Umbilical cord (tissue), 2 donors: ENCODE results near the gene KRT222. TPM values are rescaled to one million over a fixed set of nuclear protein-coding genes. Genes with fewer than 3 reads are reported as not detected.

Experiments
- DNase-seq: peaks from one replicate; pipeline ENCODE4 v3.0.0-alpha.2; 2015; ENCODE audit warnings: low spot score
- total RNA-seq: library from RNA; depleted of rRNA; stranded (reverse); fragments of >200 nt; gene quantifications from one replicate; pipeline ENCODE4 v1.2.3, GENCODE V29; 2014; ENCODE audit warnings: low replicate concordance; ENCODE audit not compliant: insufficient read depth

Gene KRT222
- total RNA-seq, 1 donor from 2014 or later: 3.4 TPM

DNA sequence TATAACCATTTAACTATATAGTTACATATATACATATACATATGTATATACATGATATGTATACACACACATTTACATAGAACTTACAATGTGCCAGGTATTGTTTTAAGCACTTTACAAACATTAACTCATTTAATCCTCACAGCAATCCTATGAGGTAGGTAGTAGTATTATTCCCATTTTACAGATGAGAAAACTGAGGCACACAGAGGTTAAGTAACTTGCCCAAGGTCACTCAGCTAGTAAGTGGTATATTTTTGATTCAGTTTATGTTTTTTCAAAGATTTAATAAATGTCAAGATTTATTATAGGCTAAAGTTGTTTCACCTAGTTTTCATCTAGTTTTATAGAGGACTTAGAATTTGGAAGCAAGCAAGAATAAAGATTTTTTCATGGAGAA, 6.6 kb downstream of the KRT222 start:
- no peak for DNase-seq

DNA sequence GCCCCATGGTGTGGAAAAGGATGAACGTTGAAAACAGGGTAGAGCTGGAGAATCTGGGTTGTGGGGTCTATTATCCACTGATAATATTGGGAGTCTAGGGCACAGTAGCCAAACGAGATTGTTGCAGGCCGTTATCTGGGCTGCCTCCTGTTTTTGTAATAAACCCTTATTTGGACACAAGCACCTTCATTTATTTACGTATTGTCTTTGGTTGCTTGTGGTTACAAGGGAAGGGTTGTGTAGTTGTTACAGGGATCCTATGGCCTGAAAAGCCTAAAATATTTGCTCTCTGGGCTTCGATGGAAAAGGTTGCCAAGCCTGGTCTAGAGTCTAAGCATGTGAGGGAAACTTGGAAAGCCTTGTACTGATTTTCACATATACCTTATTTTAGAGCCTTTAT, 13.0 kb downstream of the KRT222 start:
- no peak for DNase-seq

DNA sequence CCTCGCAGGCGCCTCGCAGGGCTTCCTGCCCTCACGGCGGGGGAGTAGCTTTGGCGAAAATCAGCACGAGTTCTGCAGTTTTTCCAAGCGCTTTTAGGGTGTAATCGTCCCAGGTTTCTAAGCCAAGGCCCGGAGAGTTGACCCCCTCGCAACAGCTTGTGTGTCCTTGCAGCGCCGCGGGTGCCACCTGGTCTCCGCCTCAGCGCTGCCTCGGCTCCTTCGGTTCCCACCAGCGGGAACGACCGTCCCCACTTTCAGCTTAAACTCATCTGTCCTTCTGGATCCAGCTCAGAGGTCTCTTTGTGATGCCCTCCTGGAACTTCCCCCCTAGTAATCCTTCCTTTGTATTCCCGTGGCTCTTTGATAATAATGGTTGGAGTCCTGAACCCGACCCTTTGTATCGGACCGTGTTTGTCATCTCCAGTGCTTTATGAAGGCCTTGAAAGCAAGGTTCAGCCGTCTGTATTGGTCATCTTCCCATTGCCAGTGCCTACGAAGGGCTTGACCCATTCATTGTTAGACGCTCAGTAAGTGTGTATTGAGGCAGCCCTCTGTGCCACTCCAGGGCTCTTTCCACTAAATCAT, 16.5 kb downstream of the KRT222 start:
- no peak for DNase-seq

DNA sequence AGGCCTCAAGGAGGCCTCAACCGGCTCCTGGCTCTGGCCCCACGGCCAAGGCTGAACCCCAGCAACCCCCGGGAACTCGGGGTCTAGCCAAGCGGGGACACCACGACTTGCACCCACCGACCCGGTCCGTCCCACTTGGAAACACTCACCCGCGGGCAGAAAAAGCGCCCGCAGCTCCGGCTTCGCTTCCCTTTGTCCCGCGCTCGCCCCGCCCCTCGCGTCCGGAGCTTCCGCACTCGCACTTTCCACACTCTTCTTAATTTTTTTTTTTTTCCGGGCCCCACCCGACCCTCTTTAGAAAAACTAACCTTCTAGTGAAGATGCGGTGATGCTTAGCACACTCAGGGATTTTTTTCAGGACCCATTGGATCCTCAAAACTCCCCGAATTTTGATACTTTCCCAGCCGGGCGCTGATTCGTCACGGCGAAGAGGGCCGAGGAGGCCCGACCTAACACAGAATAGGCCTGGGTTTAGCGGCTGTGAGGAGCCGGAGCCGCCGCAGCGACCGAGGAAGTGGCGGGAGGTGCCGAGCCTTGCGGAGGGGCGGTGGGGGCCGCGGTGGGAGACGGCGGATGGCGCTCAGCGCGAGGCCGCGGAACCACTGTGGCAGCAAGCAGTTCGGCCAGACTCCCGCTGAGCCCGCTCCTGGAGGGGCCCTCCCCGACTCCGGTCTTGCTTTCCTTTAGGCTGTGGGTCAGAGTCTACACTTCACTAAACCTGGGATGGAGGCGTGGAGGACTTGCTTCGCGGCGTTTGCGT, 17.2 kb downstream of the KRT222 start, which contains the start of gene SMARCE1:
SMARCE1 (minus strand) TSS at position 195 of the 760 bp plus-strand sequence. CDS start 2,016 bp downstream, outside the sequence.
- peak; percentile 83 for DNase-seq

DNA sequence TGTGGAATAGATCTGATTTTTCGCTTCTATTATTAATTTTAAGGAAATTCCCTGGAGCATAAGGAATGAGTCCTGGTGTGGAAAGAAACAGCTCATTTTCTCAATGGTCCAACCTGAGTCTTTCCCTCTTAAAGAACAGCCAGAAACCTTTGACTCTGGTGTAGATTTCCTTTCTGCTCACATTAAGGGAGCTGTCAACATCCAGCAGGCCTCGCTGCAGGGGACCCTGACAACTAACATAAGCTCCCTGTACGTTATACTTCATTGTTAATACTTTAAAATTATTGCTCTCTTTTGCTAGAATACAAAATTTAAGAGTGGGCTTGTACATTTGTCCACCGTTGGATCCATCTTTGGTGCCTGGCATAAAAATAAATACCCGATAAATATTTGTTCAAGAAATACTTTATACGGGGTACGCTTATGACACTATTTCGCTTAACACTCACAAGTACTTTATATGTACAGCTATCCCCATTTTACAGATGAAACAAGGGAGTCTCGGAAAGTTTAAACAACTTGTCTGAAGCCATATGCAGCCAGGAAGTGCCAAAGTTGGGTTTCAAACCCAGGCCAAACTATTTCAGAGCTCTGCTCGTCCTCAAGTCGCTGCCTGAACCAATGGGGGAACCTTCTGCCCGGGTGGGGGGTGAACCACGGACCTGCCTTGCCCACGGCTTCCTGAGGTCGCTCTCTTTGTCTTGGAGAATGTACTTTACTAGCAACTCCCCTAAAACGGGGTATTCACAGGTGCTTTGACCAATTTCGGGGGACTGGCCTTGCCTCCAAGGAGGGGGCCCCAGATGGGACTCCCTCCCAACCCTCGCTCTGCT, 18.0 kb downstream of the KRT222 start:
- no peak for DNase-seq

DNA sequence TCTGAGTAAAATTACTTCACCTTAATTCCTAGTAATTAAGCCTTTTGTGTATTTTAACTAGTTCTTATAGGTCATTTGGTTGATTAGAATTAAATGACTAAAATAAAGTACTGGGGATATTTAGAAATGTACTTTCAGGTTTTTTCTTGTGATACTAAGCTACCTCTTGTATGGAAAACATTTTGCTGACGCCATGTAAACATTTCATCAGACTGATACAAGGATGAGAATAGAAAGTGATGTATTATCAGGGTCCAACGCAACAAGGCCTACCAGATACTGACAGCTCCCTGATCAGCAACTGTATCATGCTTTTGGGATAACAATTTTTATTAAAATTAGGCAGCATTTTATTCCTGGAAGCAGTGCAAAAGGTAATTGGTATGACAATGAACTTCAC, 19.0 kb downstream of the KRT222 start:
- DNase-seq: no peak

DNA sequence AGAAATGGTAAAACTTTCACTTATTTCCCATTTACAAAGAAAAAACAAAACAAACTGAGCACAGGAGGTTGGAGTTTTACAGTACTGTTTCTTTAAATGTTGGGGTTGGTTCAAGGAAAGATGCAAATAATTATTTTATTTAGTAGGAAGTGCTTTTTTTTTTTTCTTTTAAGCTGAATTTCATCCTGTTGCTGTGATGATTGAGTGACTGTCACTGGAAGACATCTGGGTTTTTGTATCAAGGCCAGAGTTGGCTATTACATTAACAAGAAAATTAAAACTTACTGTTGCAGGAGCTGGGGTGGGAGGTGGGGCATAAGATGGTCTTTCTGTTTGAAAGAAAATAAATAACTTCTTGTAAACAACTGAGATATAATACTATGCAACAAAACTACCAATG, 19.7 kb downstream of the KRT222 start:
- DNase-seq: no peak

DNA sequence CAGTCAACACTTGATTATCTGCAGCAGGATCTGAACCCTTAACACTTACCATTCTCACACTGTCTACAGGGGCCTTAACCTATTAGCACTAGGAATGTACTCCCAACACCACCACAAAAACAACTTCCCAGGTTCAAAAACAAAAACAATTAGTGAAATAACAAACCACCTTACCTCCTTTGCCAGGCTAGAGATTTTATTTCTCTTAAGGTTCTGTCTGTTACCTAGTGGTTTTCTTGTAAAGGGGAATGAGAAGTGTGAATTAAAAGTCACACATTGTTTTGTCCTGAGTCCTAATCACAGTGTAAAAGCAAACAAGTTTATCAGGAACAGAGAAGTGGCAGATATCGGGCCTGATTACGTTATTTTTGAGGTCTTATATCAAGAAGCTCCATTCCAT, 27.0 kb downstream of the KRT222 start:
- no peak for DNase-seq

DNA sequence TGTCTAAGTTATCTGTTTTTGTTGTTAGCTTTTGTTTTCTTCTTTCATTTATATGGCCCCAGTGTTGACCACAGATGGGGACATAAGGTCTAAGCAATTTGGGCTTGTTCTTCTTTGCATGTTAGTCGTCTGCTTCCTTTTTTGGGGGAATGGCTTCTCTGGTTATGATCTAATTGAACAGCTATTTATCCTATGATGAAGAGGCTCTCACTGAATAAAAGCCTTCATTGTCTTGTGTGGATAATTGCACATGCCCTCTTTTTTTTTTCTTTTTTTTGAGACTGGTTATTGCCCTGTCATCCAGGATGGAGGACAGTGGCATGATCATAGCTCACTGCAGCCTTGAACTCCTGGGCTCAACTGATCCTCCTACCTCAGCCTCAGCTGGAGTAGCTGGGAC, 31.1 kb downstream of the KRT222 start:
- no peak for DNase-seq

DNA sequence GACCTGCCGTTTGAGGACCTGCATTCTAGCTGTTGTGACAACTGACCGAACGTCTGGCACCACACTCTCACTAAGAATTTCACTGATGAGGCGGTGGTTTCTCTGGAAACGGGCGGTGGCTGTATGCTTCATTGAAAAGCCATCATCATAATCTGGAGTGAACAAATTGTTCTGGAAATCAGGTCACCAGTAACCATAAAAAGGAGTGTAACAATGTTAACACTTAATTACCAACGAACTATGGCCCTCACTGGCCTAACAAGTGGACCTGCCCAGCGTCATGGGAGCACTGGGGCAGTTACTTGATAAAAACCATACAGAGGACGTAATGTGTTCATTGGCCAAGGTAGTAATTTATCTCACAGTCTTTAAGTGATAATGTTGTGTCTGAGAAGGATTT, 32.8 kb downstream of the KRT222 start:
- no peak for DNase-seq

DNA sequence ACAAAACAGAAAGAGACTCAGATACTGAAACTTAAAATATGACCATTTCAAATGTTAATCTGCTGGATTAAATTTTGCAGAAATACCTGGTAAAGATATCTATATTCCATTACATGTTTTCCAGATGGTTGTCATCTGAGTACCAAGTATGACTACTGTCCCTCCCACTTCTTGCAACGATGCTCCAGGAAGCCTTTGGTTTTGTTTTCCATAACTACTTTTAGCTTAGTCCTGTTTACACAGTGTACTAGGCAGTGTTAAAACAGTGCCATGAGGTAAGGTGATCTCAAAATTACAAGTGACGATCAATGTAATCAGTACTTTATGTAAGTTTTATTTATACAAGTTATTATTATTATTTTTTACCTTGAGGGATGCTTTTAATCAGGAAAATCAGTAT, 35.1 kb downstream of the KRT222 start:
- no peak for DNase-seq

DNA sequence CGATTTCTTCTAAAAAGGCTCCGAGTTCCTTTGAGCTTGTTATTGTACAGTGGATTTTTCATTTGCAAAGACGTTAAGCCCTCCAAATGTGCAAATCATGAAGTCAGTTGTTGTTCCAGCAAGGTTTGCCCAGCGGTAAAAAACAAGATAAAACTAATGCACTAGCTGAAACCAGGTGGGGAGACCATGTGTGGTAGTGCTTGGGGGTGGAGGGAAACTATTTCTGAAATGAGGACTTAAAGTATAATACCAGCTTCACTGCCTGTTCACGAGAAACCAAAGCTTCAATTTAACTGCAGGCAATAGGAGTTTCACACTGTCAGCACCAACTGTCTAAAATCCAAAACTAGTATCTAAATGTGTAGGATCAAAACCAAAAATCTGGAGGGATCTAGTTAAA, 39.7 kb downstream of the KRT222 start:
- DNase-seq: no peak

DNA sequence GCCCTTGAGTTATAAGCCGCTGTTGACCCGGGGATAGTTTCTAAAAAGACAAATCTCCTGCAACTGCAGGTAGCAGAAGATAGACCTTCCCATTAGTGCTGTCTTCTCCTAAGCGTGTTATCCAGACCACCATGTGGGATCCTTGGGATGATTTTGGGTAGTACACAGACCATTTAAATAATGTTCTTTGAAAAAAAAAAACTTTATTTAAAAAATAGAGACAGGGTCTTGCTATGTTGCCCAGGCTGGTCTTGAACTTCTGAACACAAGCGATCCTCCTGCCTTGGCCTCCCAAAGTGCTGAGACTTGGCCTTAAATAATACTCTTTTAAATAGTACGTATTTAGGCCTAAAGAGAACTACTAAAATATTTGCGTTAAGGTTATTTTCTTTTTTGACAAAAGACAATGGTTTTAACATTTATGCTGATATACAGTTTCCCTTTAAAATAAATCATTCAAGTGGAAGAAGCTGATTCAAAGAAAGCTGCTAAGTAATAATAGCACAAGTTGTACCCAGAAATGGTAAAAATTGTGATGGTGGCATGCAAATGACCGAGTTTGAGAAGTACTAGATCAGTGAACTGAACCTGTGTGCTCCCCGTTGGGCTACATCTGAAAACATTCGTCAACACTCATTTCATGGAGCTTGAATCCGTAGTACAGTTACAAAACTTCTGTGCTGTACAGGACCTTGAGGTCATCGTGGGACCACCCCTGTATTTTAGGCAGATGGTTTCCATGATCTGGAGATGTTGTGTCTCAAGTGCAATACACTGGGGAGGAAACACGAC, 41.4 kb downstream of the KRT222 start:
- no peak for DNase-seq

DNA sequence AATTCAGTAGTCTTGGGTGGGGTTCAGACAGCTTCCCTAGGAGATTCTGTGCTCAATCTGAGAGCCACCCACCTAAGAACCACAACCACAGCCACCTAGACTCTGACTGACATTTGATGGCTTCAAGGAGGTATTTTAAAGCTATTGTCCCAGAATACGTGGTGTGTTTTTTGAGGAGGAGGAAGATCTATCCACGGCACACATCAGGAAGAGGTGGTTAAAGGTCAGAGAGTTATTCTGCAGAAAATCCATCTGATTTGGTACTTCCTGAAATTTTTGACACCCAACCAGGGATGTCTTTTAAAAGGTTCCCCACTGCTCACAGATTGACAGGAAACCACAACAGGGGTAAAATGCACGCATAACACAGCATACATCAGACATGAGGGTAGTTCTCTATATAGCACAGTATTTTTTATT, 42.5 kb downstream of the KRT222 start:
- DNase-seq: no peak

DNA sequence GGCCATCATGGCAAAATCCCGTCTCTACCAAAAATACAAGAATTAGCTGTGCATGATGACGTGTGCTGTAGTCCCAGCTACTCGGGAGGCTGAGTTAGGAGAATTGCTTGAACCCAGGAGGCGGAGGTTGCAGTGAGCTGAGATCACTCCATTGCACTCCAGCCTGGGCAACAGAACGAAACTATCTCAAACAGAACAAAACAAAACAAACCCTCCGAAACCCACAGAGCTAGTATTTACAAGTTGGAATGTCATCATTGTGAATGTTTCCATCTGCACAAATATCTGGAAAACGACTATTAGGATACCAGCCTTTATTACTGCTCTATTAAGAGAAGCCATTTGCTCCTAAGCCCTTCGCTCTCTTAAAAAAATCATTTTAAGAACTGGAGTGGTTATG, 43.4 kb downstream of the KRT222 start:
- DNase-seq: no peak

DNA sequence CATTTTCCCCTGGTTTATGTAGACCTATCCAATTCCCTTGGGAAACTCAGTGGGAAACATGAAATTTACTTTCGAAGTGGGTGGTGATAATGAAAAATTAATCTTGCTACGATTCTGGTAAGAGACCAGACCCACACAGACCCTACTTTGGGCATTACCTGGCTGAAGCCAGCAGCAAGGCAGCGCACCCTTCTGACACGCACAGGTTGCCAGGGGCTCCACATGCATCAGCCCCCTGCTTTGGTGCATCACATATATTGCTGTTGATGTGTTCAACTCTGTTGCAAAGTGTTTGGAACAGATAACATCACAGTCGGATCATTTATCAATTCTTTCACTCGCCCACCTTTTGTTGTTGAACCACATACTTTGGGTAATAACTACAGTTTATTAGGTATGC, 44.0 kb downstream of the KRT222 start:
- no peak for DNase-seq

DNA sequence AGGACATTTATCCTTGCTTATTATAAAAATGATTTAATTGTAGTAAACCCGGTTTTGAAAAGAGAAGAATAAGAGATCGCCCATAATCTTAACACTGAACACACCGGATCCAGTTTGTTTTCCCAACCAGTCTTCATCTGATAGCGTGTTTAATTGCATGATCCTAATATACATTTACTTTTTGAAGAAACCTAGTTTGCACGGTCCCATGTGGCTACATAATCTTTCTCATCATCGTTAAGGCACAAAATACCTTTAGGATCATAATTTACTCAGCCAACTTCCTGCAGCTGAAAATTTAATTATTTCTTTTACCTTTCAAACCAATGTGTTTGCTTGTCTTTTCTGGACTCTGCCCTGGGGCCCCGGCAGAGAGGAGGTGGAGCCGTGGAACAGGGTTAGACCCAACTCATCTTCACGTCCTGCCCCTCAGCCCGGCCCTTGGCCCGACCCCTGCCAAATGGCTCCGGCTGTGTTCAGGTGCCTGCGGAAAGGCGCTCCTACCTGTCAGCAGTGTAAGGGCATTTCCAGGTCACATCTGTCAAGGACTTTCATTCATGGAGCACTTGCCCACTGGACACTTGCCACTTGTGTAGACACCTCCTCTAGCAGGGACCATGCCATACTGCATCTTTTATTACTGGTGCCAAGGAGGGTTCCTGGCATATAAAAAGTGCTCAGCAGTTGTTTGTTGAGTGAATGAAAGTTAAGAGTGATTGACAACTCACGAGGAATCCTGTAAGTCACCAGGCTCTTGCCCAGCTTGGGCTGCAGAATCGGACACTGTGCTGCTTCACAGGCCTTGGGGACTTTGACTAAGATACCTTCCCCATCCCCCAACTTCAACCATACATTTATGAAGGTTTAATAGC, 46.0 kb downstream of the KRT222 start:
- no peak for DNase-seq

DNA sequence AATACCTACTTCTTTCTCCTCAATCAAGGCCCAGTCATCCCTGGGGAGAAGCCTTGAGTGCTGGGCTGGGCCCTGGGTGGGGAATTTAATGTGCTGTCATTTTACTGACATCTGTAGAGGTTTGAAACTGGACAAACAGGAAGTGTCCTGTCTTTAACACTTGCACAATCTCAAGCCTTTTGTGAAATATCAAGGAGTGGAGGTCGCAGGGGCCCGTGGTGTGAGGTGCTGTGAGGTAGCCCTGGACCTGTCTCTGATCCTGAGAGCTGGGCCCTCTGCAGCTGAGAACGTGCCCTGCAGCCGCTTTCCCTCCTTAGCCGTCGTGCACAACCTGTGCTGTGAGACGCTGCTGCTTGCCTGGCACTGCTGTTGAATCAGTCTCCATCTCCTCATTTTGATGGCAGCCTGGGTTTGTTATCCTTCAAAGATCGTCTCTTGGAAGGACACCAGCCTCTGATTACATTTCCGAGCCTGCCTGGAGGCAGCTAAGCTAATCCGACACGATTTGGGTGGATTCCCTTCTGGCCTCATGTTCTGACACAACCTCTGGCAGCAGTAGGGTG, 47.2 kb downstream of the KRT222 start:
- peak; percentile 59 for DNase-seq

DNA sequence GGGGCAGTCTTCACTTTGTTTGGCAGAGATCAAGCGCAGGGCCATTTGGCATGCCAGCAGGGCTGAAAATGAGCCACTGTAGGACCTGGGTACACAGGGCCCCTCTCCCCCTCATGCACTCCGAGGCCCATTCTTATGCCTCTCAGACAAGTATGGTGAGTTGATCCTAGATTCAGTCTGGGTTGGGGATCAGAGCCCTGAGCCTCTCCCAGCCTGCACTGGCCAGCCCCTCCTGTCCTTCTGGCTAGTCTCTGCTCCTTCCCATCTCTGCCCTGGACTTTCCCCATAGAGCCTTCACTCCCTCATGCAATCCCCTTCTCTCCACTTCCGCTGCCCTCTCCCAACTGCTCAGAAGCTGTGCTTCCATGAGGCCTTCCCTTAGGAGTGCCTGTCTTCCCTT, 48.4 kb downstream of the KRT222 start:
- DNase-seq: no peak

DNA sequence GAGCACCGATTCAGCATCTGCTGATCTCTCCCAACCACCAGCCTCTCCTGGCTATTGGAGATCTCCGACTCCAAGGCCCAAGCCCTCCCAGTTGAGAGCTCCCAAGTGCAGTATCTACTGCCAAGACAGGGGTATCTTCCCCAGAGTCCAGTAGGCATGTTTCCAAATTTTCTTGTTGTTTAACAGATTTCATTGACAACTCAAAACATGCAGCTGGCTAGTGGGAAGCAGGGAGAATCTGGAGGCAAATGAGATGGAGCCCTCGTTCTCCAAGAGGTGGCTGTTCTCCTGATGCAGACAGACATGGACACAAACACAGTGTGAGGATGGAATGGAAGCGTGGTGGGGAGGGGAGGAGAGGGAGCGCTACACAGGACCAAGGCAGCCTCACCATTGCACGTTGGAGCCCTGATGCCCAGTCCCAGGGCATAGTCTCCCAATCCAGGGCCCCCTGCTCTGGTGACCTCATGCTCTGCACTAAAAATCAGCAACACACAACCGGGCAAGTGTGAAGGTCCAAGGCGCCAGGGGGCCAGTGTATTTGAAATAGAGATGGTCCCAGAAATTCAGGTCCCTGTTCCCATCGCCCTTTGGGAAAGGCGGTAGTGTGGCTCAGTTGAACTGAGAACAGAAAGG, 49.0 kb downstream of the KRT222 start:
- no peak for DNase-seq
